Endothelial cell (in vitro differentiated cells): ENCODE results near the gene DNMT3A. TPM values are rescaled to one million over a fixed set of nuclear protein-coding genes. Genes with fewer than 3 reads are reported as not detected.

Experiments used
- DNase-seq: peaks from one replicate; pipeline ENCODE4 v3.0.0; 2021; ENCODE audit warnings: low spot score
- H3K27ac Mint-ChIP-seq: one replicate; pipeline ENCODE4 v1.8.0; 2021; ENCODE audit warnings: mixed read lengths, inconsistent platforms; ENCODE audit not compliant: unreplicated experiment
- H3K27me3 Mint-ChIP-seq: one replicate; pipeline ENCODE4 v1.8.0; 2021; ENCODE audit warnings: mild to moderate bottlenecking, moderate library complexity, mixed read lengths, inconsistent platforms; ENCODE audit not compliant: unreplicated experiment
- H3K36me3 Mint-ChIP-seq: one replicate; pipeline ENCODE4 v1.8.0; 2021; ENCODE audit warnings: mild to moderate bottlenecking, low read depth, mixed read lengths, inconsistent platforms; ENCODE audit not compliant: unreplicated experiment
- H3K4me1 Mint-ChIP-seq: one replicate; pipeline ENCODE4 v1.8.0; 2021; ENCODE audit warnings: mild to moderate bottlenecking, mixed read lengths, inconsistent platforms; ENCODE audit not compliant: unreplicated experiment
- H3K4me3 Mint-ChIP-seq: one replicate; pipeline ENCODE4 v1.8.0; 2021; ENCODE audit warnings: mild to moderate bottlenecking, mixed read lengths, inconsistent platforms; ENCODE audit not compliant: unreplicated experiment
- H3K9me3 Mint-ChIP-seq: one replicate; pipeline ENCODE4 v1.8.0; 2021; ENCODE audit warnings: mixed read lengths, inconsistent platforms; ENCODE audit not compliant: unreplicated experiment
- CTCF ChIP-seq: fragments of 200-600 bp; sonication (generic); IDR thresholded peaks from one replicate; pipeline ENCODE4 v1.5.0; 2021; ENCODE audit warnings: antibody characterized with exemption; ENCODE audit not compliant: unreplicated experiment
- total RNA-seq: library from RNA; stranded (reverse); fragmentation: NEBNext Ultra II Directional; extraction: Animal tissue kit (Norgen Biotek cat#: 25700); gene quantifications from one replicate; pipeline ENCODE4 v1.2.1, GENCODE V29; 2021; ENCODE audit not compliant: unreplicated experiment

DNMT3A gene
- total RNA-seq, 1 donor from 2014 or later: 177 TPM

DNA sequence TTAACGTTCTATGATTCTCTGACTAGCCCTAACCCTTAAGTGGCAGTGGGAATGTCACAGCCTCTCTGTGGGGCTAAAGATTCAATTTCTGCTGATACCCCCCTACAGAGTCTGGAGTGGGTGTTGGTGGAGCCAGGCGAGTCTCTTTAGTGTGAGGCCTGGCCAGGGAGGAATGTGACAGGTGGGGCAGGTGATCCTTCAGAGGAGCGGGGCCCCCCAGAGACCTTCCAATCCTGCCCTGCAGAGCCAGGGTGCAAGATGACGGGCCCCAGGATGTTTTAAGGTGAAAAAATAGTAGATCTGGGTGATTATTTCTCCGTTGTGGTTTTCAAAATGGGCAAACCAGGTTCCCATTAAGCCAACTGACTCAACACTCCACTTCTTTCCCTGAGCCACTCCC is 28.2 kb upstream of the DNMT3A start:
- H3K36me3 Mint-ChIP-seq: no peaks in the 10 kb centered on the region
- H3K27me3 Mint-ChIP-seq: peaks cover 13% of the 10 kb centered on the region
- H3K9me3 Mint-ChIP-seq: no peaks in the 10 kb centered on the region
- no peaks in the 10 kb centered on the region for H3K4me1 Mint-ChIP-seq
- no peak overlapping the region for H3K27ac Mint-ChIP-seq
- no peak overlapping the region for H3K4me3 Mint-ChIP-seq
- TF ChIP-seq CTCF: no peak
- no peak for DNase-seq

DNA sequence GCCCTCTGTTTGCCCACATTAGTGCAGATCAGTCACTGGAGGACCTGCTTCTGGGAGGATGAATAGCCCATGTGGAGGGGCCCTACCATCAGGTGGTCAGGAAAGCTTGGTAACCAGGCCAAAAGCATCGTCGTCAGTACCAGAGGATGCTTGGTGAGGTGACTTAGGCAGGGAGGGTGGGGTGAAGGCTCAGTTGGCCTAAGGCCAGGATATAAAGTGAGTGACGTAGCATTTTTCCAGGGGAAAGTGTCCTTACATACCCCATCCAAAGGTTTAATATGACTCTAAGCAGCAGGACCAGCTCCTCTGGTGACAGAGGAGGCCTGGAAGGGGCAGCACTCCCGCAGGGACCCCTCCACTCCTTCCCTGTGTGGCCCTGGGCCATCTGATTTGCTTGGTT is 27.7 kb upstream of the DNMT3A start:
- peaks cover 15% of the 10 kb centered on the region for H3K27me3 Mint-ChIP-seq
- H3K36me3 Mint-ChIP-seq: no peaks in the 10 kb centered on the region
- no peaks in the 10 kb centered on the region for H3K4me1 Mint-ChIP-seq
- DNase-seq: no peak
- no peak overlapping the region for H3K27ac Mint-ChIP-seq
- TF ChIP-seq CTCF: no peak
- H3K4me3 Mint-ChIP-seq: no peak overlapping the region
- no peaks in the 10 kb centered on the region for H3K9me3 Mint-ChIP-seq

- Mint-ChIP-seq H3K27me3 (peaks cover 8% of the 10 kb centered on the region), H3K27ac (no peak overlapping the region), H3K36me3 (no peaks in the 10 kb centered on the region), H3K9me3 (no peaks in the 10 kb centered on the region), H3K4me3 (no peak overlapping the region), H3K4me1 (no peaks in the 10 kb centered on the region)
- TF ChIP-seq CTCF: no peak
- no peak for DNase-seq
Observed at GRCh38 chr2:25368660-25369059, 26.9 kb upstream of the DNMT3A start.

- no peak overlapping the region for H3K27ac Mint-ChIP-seq
- no peaks in the 10 kb centered on the region for H3K36me3 Mint-ChIP-seq
- peaks cover 5% of the 10 kb centered on the region for H3K4me1 Mint-ChIP-seq
- DNase-seq: no peak
- H3K4me3 Mint-ChIP-seq: no peak overlapping the region
- H3K9me3 Mint-ChIP-seq: no peaks in the 10 kb centered on the region
- H3K27me3 Mint-ChIP-seq: peaks cover 10% of the 10 kb centered on the region
- no peak for TF ChIP-seq CTCF
Observed at GRCh38 chr2:25367296-25367695, 25.6 kb upstream of the DNMT3A start.

DNA sequence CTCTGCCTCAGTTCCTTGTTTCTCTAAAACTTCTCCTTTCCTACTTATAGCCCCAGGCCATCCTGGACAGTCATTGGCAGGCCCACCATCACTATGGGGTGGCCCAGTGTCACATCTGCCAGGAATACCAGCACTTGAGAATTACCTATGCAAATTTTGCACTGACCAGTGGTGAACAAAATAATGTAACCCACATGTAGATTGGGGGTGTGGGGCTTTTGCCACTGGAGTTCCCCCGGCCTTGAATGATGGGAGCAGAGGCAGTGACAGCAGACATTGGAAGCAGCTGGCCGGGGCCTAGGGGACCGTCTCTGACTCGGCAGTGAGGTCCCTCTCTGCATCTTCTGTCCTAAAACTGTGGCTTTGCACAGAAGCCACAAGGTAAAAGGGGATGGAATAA is 24.9 kb upstream of the DNMT3A start:
- no peak for TF ChIP-seq CTCF
- peaks cover 10% of the 10 kb centered on the region for H3K27me3 Mint-ChIP-seq
- peaks cover 5% of the 10 kb centered on the region for H3K4me1 Mint-ChIP-seq
- no peak for DNase-seq
- no peaks in the 10 kb centered on the region for H3K36me3 Mint-ChIP-seq
- no peak overlapping the region for H3K4me3 Mint-ChIP-seq
- no peaks in the 10 kb centered on the region for H3K9me3 Mint-ChIP-seq
- no peak overlapping the region for H3K27ac Mint-ChIP-seq
